DOHH2 (cell line): ENCODE measurements around the gene ADGRG2.

Experiments used
- EZH2phosphoT487 ChIP-seq: fragments of 200-600 bp; sonication (generic); IDR thresholded peaks from 2 replicates; pipeline ENCODE4 v1.6.1; 2017; ENCODE audit warnings: borderline replicate concordance, mild to moderate bottlenecking, antibody characterized with exemption, low read length, moderate library complexity, mixed read lengths
- TF ChIP-seq, protein P1 (sequence below): fragments of 200-600 bp; sonication (generic); IDR thresholded peaks from one replicate; pipeline ENCODE4 v1.5.1; 2014; ENCODE audit warnings: antibody characterized with exemption, mild to moderate bottlenecking, low read depth, low read length; ENCODE audit not compliant: poor library complexity, severe bottlenecking

DNA sequence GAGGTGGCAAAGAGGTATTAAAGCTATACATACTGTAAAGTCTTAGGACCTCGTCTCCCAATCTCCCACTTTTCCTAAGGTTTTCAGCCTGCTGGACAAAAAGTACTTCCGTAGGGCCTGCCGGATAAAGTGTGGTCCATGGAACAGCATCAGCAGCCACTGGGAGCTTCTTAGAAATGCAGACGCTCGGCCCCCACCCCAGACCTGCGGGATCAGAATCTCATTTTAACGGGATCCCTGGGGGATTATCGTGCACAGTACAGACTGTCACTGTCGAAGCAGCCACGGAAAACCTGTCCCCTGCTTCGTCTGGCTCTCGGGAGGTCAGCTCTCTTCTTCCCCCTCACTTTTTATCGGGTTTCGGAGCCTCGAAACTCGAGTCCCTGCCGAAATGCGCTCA lies 802 bp downstream of the ADGRG2 start:
- TF ChIP-seq, protein P1, sequence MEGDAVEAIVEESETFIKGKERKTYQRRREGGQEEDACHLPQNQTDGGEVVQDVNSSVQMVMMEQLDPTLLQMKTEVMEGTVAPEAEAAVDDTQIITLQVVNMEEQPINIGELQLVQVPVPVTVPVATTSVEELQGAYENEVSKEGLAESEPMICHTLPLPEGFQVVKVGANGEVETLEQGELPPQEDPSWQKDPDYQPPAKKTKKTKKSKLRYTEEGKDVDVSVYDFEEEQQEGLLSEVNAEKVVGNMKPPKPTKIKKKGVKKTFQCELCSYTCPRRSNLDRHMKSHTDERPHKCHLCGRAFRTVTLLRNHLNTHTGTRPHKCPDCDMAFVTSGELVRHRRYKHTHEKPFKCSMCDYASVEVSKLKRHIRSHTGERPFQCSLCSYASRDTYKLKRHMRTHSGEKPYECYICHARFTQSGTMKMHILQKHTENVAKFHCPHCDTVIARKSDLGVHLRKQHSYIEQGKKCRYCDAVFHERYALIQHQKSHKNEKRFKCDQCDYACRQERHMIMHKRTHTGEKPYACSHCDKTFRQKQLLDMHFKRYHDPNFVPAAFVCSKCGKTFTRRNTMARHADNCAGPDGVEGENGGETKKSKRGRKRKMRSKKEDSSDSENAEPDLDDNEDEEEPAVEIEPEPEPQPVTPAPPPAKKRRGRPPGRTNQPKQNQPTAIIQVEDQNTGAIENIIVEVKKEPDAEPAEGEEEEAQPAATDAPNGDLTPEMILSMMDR = no peak
- TF ChIP-seq EZH2phosphoT487 = no peak
